ENCODE measurements around the gene PCDHA7.
"Not testable (repeated sequence)": the region's sequence is repeated elsewhere in the genome, so short reads cannot be mapped to it uniquely, and the experiment has no call there.

Gene PCDHA7

GRCh38 chr5:140862441-140863295, 28.6 kb downstream of the PCDHA7 start:
- DNase-seq (ENCODE audit: low read depth in 1 of 2, low spot score in 1 of 2), result no peak
- in situ Hi-C loops (cut with HindIII; ENCODE audit: low pct_unique_long_range_greater_than_20kb, low sequenced_read_pairs), result no loop called here
- no peak for TF ChIP-seq JUND (IDR thresholded peaks at IDR 0.05; ENCODE audit: low read depth)

GRCh38 chr5:140868721-140869554, 34.9 kb downstream of the PCDHA7 start, which contains the start of gene PCDHA11:
TSS of gene PCDHA11 (plus strand) at chr5:140868957. CDS start at chr5:140869104, 147 bp downstream.
- in situ Hi-C loops (cut with HindIII; ENCODE audit: low pct_unique_long_range_greater_than_20kb, low sequenced_read_pairs), result no loop called here

DNA sequence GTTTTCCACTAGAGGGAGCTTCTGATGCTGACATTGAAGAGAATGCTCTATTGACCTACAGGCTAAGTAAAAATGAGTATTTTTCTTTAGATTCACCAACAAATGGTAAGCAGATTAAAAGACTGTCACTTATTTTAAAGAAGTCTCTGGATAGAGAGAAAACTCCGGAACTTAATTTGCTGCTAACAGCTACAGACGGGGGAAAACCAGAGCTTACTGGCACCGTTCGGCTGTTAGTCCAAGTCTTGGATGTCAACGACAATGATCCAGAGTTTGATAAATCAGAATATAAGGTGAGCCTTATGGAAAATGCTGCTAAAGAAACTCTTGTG, 35.5 kb downstream of the PCDHA7 start:
- TF ChIP-seq JUND (IDR thresholded peaks at IDR 0.05; ENCODE audit: low read depth), result no peak
- peak in 1 of 2 experiments; percentile 89 for DNase-seq (ENCODE audit: low read depth in 1 of 2, low spot score in 1 of 2)
- in situ Hi-C loops (cut with HindIII; ENCODE audit: low pct_unique_long_range_greater_than_20kb, low sequenced_read_pairs), result no loop called here

More at GRCh38 chr5:140868721-140869554, 34.9 kb downstream of the PCDHA7 start, which contains the start of gene PCDHA11:
- TF ChIP-seq JUND (IDR thresholded peaks at IDR 0.05; ENCODE audit: low read depth), result no peak
- DNase-seq (ENCODE audit: low read depth in 1 of 2, low spot score in 1 of 2), result peak; percentile 87 to 88

DNA sequence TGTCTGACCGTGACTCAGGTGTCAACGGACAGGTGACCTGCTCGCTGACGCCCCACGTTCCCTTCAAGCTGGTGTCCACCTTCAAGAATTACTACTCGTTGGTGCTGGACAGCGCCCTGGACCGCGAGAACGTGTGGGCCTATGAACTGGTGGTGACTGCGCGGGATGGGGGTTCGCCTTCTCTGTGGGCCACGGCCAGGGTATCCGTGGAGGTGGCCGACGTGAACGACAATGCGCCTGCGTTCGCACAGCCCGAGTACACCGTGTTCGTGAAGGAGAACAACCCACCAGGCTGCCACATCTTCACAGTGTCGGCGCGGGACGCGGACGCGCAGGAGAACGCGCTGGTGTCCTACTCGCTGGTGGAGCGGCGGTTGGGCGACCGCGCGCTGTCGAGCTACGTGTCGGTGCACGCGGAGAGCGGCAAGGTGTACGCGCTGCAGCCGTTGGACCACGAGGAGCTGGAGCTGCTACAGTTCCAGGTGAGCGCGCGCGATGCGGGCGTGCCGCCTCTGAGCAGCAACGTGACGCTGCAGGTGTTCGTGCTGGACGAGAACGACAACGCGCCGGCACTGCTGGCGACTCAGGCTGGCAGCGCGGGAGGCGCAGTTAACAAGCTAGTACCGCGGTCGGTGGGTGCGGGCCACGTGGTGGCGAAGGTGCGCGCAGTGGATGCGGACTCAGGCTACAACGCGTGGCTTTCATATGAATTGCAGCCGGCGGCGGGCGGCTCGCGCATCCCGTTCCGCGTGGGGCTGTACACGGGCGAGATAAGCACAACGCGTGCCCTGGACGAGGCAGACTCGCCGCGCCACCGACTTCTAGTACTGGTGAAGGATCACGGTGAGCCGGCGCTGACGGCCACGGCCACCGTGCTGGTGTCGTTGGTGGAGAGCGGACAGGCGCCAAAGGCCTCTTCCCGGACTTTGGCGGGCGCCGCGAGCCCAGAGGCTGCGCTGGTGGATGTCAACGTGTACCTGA, 36.4 kb downstream of the PCDHA7 start:
- DNase-seq (ENCODE audit: low read depth in 1 of 2, low spot score in 1 of 2), result no peak
- in situ Hi-C loops (cut with HindIII; ENCODE audit: low pct_unique_long_range_greater_than_20kb, low sequenced_read_pairs), result no loop called here
- TF ChIP-seq JUND (IDR thresholded peaks at IDR 0.05; ENCODE audit: low read depth), result no peak

DNA sequence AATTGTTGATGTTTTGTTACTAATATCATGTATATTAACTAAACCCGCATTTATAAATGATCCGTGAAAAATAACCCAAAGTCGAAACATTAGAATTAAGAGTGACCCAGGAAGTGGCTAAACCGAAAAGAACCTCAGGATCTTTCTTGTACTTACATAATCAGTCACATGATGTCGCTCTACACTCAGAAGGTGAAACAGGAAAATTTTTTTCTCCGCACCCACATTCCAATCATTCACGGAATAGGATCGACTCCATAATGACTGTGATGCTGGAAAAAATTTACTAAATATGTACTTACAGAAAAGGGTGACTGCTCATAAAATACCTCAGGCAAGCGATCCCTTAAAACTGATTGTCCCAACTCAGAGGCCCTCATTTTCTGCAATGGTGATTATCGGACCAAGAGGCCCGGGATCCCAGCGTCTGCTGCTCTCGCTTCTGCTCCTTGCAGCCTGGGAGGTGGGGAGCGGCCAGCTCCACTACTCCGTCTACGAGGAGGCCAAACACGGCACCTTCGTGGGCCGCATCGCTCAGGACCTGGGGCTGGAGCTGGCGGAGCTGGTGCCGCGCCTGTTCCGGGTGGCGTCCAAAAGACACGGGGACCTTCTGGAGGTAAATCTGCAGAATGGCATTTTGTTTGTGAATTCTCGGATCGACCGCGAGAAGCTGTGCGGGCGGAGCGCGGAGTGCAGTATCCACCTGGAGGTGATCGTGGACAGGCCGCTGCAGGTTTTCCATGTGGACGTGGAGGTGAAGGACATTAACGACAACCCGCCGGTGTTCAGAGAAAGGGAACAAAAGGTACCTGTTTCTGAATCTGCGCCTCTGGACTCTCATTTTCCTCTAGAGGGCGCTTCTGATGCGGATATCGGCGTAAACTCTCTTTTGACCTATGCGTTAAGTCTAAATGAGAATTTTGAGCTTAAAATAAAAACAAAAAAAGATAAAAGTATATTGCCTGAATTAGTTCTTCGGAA, 41.3 kb downstream of the PCDHA7 start, which contains the start of gene PCDHA12:
Gene PCDHA12 (plus strand): TSS at position 224 of the 981 bp plus-strand sequence. CDS start 165 bp downstream, at position 389.
- peak in 1 of 2 experiments; percentile 18 for DNase-seq (ENCODE audit: low read depth in 1 of 2, low spot score in 1 of 2)
- no peak for TF ChIP-seq JUND (IDR thresholded peaks at IDR 0.05; ENCODE audit: low read depth)
- in situ Hi-C loops (cut with HindIII; ENCODE audit: low pct_unique_long_range_greater_than_20kb, low sequenced_read_pairs), result no loop called here

DNA sequence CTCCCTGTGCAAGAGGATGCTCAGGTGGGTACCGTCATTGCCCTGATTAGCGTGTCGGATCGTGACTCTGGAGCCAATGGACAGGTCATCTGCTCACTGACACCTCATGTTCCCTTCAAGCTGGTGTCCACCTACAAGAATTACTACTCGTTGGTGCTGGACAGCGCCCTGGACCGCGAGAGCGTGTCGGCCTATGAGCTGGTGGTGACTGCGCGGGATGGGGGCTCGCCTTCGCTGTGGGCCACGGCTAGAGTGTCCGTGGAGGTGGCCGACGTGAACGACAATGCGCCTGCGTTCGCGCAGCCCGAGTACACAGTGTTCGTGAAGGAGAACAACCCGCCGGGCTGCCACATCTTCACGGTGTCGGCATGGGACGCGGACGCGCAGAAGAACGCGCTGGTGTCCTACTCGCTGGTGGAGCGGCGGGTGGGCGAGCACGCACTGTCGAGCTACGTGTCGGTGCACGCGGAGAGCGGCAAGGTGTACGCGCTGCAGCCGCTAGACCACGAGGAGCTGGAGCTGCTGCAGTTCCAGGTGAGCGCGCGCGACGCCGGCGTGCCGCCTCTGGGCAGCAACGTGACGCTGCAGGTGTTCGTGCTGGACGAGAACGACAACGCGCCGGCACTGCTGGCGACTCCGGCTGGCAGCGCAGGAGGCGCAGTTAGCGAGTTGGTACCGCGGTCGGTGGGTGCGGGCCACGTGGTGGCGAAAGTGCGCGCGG, 42.6 kb downstream of the PCDHA7 start:
- in situ Hi-C loops (cut with HindIII; ENCODE audit: low pct_unique_long_range_greater_than_20kb, low sequenced_read_pairs); DNase-seq (ENCODE audit: low read depth in 1 of 2, low spot score in 1 of 2): not testable (repeated sequence)

- in situ Hi-C loops (cut with HindIII; ENCODE audit: low pct_unique_long_range_greater_than_20kb, low sequenced_read_pairs), result no loop called here
- no peak for TF ChIP-seq JUND (IDR thresholded peaks at IDR 0.05; ENCODE audit: low read depth)
Observed at GRCh38 chr5:140877262-140877581, 43.2 kb downstream of the PCDHA7 start.

DNA sequence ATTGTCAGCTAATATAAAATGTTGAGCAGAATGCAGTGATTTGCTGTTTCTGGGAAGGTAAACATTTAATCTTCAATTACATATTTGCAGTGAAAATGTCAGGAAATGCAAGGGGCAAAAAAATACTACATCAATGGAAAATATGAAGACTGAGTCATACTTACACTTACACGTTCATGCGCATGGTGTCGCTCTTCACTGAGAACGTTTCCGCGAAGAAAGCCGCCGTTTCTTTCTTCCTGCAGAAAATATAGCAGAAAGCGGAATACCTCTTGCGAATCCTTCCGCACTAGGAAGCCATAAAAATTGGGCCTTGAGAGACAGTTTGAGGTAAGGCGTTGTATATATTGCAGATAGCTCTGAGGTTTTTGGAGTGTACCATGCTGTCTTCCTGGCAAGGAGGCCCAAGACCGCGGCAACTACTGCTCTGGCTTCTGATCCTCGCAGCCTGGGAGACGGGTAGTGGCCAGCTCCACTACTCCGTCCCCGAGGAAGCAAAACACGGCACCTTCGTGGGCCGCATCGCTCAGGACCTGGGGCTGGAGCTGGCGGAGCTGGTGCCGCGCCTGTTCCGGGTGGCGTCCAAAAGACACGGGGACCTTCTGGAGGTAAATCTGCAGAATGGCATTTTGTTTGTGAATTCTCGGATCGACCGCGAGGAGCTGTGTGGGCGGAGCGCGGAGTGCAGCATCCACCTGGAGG, 48.0 kb downstream of the PCDHA7 start, which contains the start of gene PCDHA13:
Gene PCDHA13 (plus strand): TSS at position 236 of the 702 bp plus-strand sequence. CDS start 145 bp downstream, at position 381.
- no peak for TF ChIP-seq JUND (IDR thresholded peaks at IDR 0.05; ENCODE audit: low read depth)
- in situ Hi-C loops (cut with HindIII; ENCODE audit: low pct_unique_long_range_greater_than_20kb, low sequenced_read_pairs), result no loop called here
- DNase-seq (ENCODE audit: low read depth in 1 of 2, low spot score in 1 of 2), result peak in 1 of 2 experiments; percentile 62

More at GRCh38 chr5:140877262-140877581, 43.2 kb downstream of the PCDHA7 start:
- no peak for DNase-seq (ENCODE audit: low read depth in 1 of 2, low spot score in 1 of 2)

DNA sequence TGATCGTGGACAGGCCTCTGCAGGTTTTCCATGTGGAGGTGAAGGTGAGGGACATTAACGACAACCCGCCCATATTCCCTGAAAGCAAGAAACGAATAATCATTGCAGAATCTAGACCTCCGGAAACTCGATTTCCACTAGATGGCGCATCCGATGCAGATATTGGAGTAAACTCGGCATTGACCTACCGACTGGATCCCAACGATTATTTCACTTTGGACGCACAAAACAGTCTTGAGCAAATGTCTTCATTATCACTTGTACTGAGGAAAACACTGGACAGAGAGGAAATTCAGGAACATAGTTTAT, 48.5 kb downstream of the PCDHA7 start:
- DNase-seq (ENCODE audit: low read depth in 1 of 2, low spot score in 1 of 2), result peak; percentile 54 to 75
- TF ChIP-seq JUND (IDR thresholded peaks at IDR 0.05; ENCODE audit: low read depth), result no peak
- in situ Hi-C loops (cut with HindIII; ENCODE audit: low pct_unique_long_range_greater_than_20kb, low sequenced_read_pairs), result no loop called here

GRCh38 chr5:140883373-140883772, 49.3 kb downstream of the PCDHA7 start:
- TF ChIP-seq JUND (IDR thresholded peaks at IDR 0.05; ENCODE audit: low read depth), result no peak
- no peak for DNase-seq (ENCODE audit: low read depth in 1 of 2, low spot score in 1 of 2)
- in situ Hi-C loops (cut with HindIII; ENCODE audit: low pct_unique_long_range_greater_than_20kb, low sequenced_read_pairs), result no loop called here

All from T47D (cell line).